Coronary artery (tissue), 2 donors: ENCODE results near the gene ZMIZ1.

Experiments
- DNase-seq: peaks from one replicate; pipeline ENCODE4 v3.0.0-alpha.2; 2017; ENCODE audit warnings: low spot score
- H3K27ac ChIP-seq, 2 donors: fragments of 200-600 bp; sonication (generic); one replicate each; pipeline ENCODE4 v1.5.1; 2016 to 2019
- H3K4me3 ChIP-seq: fragments of 200-600 bp; sonication (generic); 2 replicates; pipeline ENCODE4 v1.5.1; 2016; ENCODE audit warnings: mild to moderate bottlenecking, moderate library complexity
- TF ChIP-seq, protein P1 (sequence below): fragments of 200-600 bp; sonication (generic); IDR thresholded peaks from one replicate; pipeline ENCODE4 v1.5.1; 2019; ENCODE audit warnings: antibody characterized with exemption

The ZMIZ1 gene

DNA sequence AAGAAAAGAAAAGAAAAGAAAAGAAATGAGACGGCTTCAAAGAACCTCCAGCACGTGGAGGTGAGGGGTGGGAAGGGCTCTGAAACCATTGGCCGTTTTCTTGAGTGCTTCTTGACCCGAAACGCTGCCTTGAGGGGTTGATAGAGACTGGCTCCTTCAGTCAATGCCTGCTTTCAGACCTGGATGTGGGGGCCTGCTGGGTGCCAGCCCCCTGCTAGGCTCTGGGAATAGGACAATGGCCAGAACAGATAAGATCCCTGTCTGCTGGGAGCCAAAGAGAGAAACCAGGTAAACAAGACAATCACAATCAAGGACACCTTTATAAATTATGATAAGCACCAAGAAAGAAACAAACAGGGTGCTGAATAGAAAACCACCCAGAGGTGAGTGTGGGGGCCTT, 27.7 kb downstream of the ZMIZ1 start:
- no peak overlapping the region for H3K27ac ChIP-seq
- TF ChIP-seq, protein P1, sequence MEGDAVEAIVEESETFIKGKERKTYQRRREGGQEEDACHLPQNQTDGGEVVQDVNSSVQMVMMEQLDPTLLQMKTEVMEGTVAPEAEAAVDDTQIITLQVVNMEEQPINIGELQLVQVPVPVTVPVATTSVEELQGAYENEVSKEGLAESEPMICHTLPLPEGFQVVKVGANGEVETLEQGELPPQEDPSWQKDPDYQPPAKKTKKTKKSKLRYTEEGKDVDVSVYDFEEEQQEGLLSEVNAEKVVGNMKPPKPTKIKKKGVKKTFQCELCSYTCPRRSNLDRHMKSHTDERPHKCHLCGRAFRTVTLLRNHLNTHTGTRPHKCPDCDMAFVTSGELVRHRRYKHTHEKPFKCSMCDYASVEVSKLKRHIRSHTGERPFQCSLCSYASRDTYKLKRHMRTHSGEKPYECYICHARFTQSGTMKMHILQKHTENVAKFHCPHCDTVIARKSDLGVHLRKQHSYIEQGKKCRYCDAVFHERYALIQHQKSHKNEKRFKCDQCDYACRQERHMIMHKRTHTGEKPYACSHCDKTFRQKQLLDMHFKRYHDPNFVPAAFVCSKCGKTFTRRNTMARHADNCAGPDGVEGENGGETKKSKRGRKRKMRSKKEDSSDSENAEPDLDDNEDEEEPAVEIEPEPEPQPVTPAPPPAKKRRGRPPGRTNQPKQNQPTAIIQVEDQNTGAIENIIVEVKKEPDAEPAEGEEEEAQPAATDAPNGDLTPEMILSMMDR = no peak
- no peak overlapping the region for H3K4me3 ChIP-seq
- DNase-seq = no peak

DNA sequence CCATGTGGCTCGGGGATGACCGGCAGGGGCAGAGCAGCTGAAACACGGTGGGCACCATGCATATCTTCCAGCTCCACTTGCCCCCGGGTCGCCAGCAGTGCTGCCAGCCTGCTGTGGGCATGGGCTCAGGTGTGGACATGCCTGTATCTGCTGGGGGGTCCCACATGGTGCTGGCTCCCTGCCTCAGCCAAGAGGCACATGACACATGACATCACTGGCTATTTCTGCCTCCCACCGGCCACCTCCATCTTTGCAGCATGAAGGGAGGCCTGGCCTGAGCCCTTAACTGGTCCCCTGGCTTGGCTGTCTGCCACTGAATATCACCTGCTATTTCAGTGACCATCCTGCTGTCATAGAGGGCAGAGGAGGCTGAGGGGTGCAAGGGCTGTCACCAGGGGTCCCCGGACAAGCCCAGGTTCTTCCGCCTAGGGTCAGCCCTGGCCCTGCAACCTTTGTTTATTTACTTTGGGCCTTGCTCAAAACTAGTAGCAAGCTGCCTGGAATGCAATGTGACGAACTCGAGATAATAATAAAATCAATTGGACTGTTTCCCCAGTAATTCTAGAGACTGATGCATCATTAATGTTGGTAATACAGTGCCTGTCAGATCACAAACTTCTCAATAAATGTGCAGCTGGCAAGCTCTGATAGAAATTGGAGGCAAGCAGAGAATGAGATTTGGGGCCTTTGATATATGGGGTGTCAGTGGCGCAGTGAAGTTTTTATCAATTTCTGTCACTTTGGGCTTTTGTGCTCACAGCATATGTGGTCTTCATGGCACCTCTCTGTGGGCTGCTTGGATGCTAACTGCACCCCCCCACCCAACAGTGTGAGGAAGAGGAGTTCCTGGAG, 28.5 kb downstream of the ZMIZ1 start:
- H3K27ac ChIP-seq = no peak overlapping the region
- TF ChIP-seq, protein P1 = no peak
- no peak overlapping the region for H3K4me3 ChIP-seq
- no peak for DNase-seq

DNA sequence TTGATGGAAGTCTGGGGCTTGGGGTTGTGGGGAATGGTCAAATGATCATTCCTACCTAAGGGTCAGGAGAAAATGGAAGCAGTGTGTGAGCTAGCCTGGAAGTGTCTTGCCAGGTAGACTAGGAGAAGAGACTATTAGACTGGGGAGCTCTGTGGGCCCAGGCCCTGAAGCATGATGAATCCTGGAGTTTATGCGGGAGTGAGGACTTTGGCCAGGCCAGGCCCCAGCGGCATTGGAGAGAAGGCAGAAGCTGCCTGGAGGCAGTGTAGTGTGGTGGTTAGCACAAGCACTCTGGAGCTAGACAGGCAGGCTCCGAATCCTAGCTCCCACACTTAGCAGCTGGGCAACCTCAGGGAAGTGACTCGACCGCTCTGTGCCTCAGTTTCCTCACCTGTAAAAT, 29.3 kb downstream of the ZMIZ1 start:
- TF ChIP-seq, protein P1 = no peak
- DNase-seq = no peak
- H3K27ac ChIP-seq = no peak overlapping the region
- no peak overlapping the region for H3K4me3 ChIP-seq

DNA sequence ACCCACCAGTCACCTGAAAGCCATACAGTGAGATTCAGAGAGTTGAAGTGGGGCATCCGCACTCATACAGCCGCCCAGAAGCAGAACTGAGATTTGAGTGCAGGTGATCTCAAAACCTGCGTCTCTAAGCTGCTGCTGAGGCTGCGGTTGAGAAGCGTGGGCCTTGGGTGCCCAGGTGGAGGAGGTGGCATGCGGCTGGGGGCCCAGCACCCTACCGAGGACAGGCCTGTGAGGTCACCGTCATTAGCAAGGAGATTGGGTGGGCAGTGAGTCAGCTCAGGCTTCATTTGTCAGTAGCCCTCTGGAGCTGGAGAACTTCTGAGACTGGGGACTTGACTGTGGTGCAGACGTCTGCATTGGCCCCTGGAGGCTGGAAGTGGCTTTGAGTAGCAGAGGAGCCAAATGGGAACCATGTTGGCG, 29.8 kb downstream of the ZMIZ1 start:
- Histone ChIP-seq H3K4me3 (no peak overlapping the region), H3K27ac (no peak overlapping the region)
- no peak for DNase-seq
- TF ChIP-seq, protein P1 = no peak

DNA sequence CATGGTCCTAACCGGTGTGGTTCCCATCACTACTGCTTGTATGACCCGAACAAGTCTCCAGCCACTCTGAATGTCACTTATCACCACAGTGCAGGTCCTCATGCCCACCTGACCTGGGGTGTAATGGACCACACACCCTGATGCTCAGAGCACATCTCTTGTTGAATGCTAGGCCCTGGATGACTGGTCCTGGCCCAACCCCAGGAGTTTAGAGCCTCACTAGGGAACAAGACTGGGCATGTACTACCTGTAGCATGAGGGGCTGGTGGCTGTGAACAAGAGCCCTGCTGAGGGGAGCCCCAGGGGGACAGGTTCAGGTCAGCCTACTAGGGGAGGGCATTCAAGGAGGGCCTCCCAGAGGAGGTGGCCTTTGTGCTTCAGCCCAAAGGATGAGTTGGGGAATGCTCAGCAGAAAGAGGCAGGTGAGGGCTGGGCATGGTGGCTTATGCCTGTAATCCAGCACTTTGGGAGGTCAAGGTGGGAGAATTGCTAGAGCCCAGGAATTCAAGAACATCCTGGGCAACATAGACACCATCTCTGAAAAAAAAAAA, 31.2 kb downstream of the ZMIZ1 start:
- DNase-seq = no peak
- TF ChIP-seq, protein P1 = no peak
- Histone ChIP-seq H3K27ac (no peak overlapping the region), H3K4me3 (no peak overlapping the region)

DNA sequence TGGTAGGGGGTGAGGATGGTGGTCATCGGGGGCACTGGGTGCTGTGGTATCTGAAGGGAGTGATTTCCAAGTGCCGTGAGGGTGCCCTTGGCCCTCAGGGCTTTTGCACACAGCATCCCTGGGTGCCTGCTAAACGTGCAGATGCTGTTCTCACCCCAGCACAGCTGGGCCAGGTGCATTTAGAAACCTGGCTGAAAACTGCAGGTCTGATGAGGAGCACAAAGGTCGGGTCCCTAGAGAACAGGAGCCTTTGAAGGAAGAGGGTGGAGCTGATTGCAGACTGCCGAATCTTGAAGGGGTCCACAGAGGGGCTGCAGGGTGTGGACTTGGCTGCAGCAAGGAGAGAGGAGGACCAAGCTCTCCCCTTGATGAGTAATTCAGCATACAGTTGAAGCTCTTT, 32.0 kb downstream of the ZMIZ1 start:
- no peak for DNase-seq
- Histone ChIP-seq H3K27ac (peak overlapping the region in 1 of 2 donors; percentile 72), H3K4me3 (no peak overlapping the region)
- TF ChIP-seq, protein P1 = no peak
